HepG2 (cell line): Measurements from ENCODE around the gene STRN3. TPM values are rescaled to one million over a fixed set of nuclear protein-coding genes. Genes with fewer than 3 reads are reported as not detected.
A peak's percentile ranks its signal among the peaks of the same experiment; 100 is the strongest.
"Not testable (repeated sequence)": the region's sequence is repeated elsewhere in the genome, so short reads cannot be mapped to it uniquely, and the experiment has no call there.

ENCODE experiments used
- BORCS8-MEF2B ChIP-seq: sonication (generic); formaldehyde crosslinking; IDR thresholded peaks from 2 replicates; pipeline ENCODE4 v1.8.0; 2022; ENCODE audit warnings: mild to moderate bottlenecking, missing genetic modification reagents
- CCDC6 ChIP-seq: sonication (generic); formaldehyde crosslinking; IDR thresholded peaks from 2 replicates; pipeline ENCODE4 v1.8.1; 2022; ENCODE audit warnings: mild to moderate bottlenecking, missing genetic modification reagents, moderate library complexity
- ELF3 ChIP-seq: IDR thresholded peaks from 2 replicates; pipeline ENCODE4 v1.6.1; 2016; ENCODE audit warnings: missing genetic modification reagents, missing compliant biosample characterization
- ERF ChIP-seq: IDR thresholded peaks from 2 replicates; pipeline ENCODE4 v1.6.1; 2018; ENCODE audit warnings: missing biosample characterization, missing genetic modification reagents
- GFI1 ChIP-seq: sonication (generic); formaldehyde crosslinking; IDR thresholded peaks from 2 replicates; pipeline ENCODE4 v1.5.0; 2020; ENCODE audit warnings: missing genetic modification reagents, mild to moderate bottlenecking, borderline replicate concordance
- NR2F6 ChIP-seq, 2 experiments: IDR thresholded peaks; 2 replicates each; pipeline ENCODE4 v1.6.1; 2016; ENCODE audit warnings: antibody characterized with exemption in 1 of 2, mild to moderate bottlenecking in 1 of 2
- TBX2 ChIP-seq: sonication (generic); formaldehyde crosslinking; IDR thresholded peaks from 2 replicates; pipeline ENCODE4 v1.5.0; 2020; ENCODE audit warnings: missing genetic modification reagents, mild to moderate bottlenecking, borderline replicate concordance
- ZFY ChIP-seq: sonication (generic); formaldehyde crosslinking; IDR thresholded peaks from 2 replicates; pipeline ENCODE4 v1.4.0; 2020; ENCODE audit warnings: missing genetic modification reagents
- ZNF224 ChIP-seq: sonication (generic); formaldehyde crosslinking; IDR thresholded peaks from 2 replicates; pipeline ENCODE4 v1.5.0; 2020; ENCODE audit warnings: mild to moderate bottlenecking, missing genetic modification reagents
- ZNF350 ChIP-seq: sonication (generic); formaldehyde crosslinking; IDR thresholded peaks from 2 replicates; pipeline ENCODE4 v1.4.0; 2020; ENCODE audit warnings: mild to moderate bottlenecking, low read depth, missing genetic modification reagents, borderline replicate concordance
- ZNF460 ChIP-seq: sonication (generic); formaldehyde crosslinking; IDR thresholded peaks from 2 replicates; pipeline ENCODE4 v1.5.1; 2020; ENCODE audit warnings: missing genetic modification reagents, mild to moderate bottlenecking, borderline replicate concordance
- ZNF598 ChIP-seq: sonication (generic); formaldehyde crosslinking; IDR thresholded peaks from 2 replicates; pipeline ENCODE4 v1.5.1; 2020; ENCODE audit warnings: mild to moderate bottlenecking, missing genetic modification reagents, borderline replicate concordance
- ZNF788 ChIP-seq: sonication (generic); formaldehyde crosslinking; IDR thresholded peaks from 2 replicates; pipeline ENCODE4 v1.5.0; 2020; ENCODE audit warnings: mild to moderate bottlenecking, missing genetic modification reagents, borderline replicate concordance
- polyA plus RNA-seq, 8 experiments: library from polyadenylated mRNA; depleted of rRNA in 3 of 8; stranded (reverse) in 7 of 8; unstranded in 1 of 8; fragments of >200 nt; fragmentation: Illumina TruSeq in 4 of 8; extraction: Trizol in 4 of 8; gene quantifications; 2 replicates each; pipeline versions ENCODE4 v1.2.1 to v1.2.3, GENCODE V29; 2011 to 2016; ENCODE audit warnings: low read depth in 4 of 8, missing spikeins in 1 of 8, mixed read lengths in 1 of 8; ENCODE audit not compliant: insufficient read depth in 1 of 8
- total RNA-seq, 5 experiments: library from RNA; depleted of rRNA; stranded (reverse); fragments of >200 nt; fragmentation: Illumina TruSeq; extraction: Trizol; gene quantifications; 2 replicates each; pipeline ENCODE4 v1.2.3, GENCODE V29; 2016; ENCODE audit warnings: low read depth in 1 of 5
- TF ChIP-seq, protein P1 (sequence below): sonication (generic); formaldehyde crosslinking; IDR thresholded peaks from 2 replicates; pipeline ENCODE4 v1.8.1; 2023; ENCODE audit warnings: mild to moderate bottlenecking, missing genetic modification reagents
- TF ChIP-seq, protein P2 (sequence below): sonication (generic); formaldehyde crosslinking; IDR thresholded peaks from 2 replicates; pipeline ENCODE4 v1.5.1; 2020; ENCODE audit warnings: mild to moderate bottlenecking, missing genetic modification reagents, moderate library complexity
- TF ChIP-seq, protein P3 (sequence below): sonication (generic); formaldehyde crosslinking; IDR thresholded peaks from 2 replicates; pipeline ENCODE4 v1.4.0; 2020; ENCODE audit warnings: missing genetic modification reagents, mild to moderate bottlenecking, borderline replicate concordance
- TF ChIP-seq, protein P4 (sequence below): IDR thresholded peaks from 2 replicates; pipeline ENCODE4 v1.6.1; 2016; ENCODE audit warnings: low read depth
- TF ChIP-seq, protein P5 (sequence below): sonication (generic); formaldehyde crosslinking; IDR thresholded peaks from 2 replicates; pipeline ENCODE4 v1.4.0; 2020; ENCODE audit warnings: mild to moderate bottlenecking, missing genetic modification reagents
- TF ChIP-seq, protein P6 (sequence below), 2 experiments: sonication (generic) in 1 of 2; formaldehyde crosslinking in 1 of 2; IDR thresholded peaks; 2 replicates each; pipeline versions ENCODE4 v1.4.0 to v1.6.1; 2018 to 2020; ENCODE audit warnings: missing genetic modification reagents in 2 of 2, borderline replicate concordance in 1 of 2, low read depth in 1 of 2, mild to moderate bottlenecking in 1 of 2, missing biosample characterization in 1 of 2

Gene STRN3
- total and polyA plus RNA-seq, 2 of the 13 experiments (the other 11 are each of a cell fraction or from before 2014, with no cell fraction given): 49.4 to 123 TPM

DNA sequence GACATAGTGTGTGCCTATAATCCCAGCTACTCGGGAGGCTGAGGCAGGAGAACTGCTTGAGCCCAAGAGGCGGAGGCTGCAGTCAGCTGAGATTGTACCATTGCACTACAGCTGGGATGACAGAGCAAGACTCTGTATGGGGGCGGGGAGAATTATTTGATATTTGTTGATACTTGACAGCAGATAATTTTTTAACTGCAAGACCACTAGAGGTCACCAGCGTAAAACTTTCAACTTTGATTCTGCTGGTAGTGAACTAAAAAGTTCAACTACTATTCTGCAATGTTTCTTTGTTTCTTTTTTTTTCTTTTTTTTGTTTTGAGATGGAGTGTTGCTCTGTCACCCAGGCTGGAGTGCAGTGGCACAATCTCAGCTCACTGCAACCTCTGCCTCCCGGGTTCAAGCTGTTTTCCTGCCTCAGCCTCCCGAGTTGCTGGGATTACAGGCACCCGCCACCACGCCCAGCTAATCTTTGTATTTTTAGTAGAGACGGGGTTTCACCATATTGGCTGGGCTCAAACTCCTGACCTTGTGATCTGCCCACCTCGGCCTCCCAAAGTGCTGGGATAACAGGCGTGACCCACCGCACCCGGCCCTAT lies 46.0 kb downstream of the STRN3 start (continued):
- TF ChIP-seq, protein P1, sequence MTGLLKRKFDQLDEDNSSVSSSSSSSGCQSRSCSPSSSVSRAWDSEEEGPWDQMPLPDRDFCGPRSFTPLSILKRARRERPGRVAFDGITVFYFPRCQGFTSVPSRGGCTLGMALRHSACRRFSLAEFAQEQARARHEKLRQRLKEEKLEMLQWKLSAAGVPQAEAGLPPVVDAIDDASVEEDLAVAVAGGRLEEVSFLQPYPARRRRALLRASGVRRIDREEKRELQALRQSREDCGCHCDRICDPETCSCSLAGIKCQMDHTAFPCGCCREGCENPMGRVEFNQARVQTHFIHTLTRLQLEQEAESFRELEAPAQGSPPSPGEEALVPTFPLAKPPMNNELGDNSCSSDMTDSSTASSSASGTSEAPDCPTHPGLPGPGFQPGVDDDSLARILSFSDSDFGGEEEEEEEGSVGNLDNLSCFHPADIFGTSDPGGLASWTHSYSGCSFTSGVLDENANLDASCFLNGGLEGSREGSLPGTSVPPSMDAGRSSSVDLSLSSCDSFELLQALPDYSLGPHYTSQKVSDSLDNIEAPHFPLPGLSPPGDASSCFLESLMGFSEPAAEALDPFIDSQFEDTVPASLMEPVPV (CRISPR knock-in tag): peak; percentile 55; the same call in 1 of the 2 replicates
- TF ChIP-seq NR2F6 (IDR thresholded peaks at IDR 0.05): not testable (repeated sequence)
- TF ChIP-seq NR2F6 (CRISPR knock-in tag; IDR thresholded peaks at IDR 0.05) (peak; percentile 13; the same call in 1 of the 2 replicates), ERF (CRISPR knock-in tag) (peak; percentile 49; the same call in 1 of the 2 replicates), ZFY (CRISPR knock-in tag) (0 out of 2 replicates have a peak, but pooled peaks have one; percentile 1), ZNF460 (CRISPR knock-in tag) (peak; percentile 93), ZNF350 (CRISPR knock-in tag) (peak; percentile 54; the same call in 1 of the 2 replicates), ZNF788 (CRISPR knock-in tag) (peak; percentile 69; the same call in 1 of the 2 replicates), ELF3 (peak; percentile 31; the same call in 1 of the 2 replicates), ZNF224 (CRISPR knock-in tag) (peak; percentile 47; the same call in 1 of the 2 replicates), TBX2 (peak; percentile 66; the same call in 1 of the 2 replicates), ZNF598 (CRISPR knock-in tag) (peak; percentile 91; the same call in 1 of the 2 replicates), CCDC6 (CRISPR knock-in tag) (peak; percentile 34; the same call in 1 of the 2 replicates), GFI1 (CRISPR knock-in tag) (peak; percentile 66; the same call in 1 of the 2 replicates), BORCS8-MEF2B (CRISPR knock-in tag) (0 out of 2 replicates have a peak, but pooled peaks have one; percentile 36)
- TF ChIP-seq, protein P2, sequence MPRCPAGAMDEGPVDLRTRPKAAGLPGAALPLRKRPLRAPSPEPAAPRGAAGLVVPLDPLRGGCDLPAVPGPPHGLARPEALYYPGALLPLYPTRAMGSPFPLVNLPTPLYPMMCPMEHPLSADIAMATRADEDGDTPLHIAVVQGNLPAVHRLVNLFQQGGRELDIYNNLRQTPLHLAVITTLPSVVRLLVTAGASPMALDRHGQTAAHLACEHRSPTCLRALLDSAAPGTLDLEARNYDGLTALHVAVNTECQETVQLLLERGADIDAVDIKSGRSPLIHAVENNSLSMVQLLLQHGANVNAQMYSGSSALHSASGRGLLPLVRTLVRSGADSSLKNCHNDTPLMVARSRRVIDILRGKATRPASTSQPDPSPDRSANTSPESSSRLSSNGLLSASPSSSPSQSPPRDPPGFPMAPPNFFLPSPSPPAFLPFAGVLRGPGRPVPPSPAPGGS (CRISPR knock-in tag): 0 out of 2 replicates have a peak, but pooled peaks have one; percentile 38
- TF ChIP-seq, protein P3, sequence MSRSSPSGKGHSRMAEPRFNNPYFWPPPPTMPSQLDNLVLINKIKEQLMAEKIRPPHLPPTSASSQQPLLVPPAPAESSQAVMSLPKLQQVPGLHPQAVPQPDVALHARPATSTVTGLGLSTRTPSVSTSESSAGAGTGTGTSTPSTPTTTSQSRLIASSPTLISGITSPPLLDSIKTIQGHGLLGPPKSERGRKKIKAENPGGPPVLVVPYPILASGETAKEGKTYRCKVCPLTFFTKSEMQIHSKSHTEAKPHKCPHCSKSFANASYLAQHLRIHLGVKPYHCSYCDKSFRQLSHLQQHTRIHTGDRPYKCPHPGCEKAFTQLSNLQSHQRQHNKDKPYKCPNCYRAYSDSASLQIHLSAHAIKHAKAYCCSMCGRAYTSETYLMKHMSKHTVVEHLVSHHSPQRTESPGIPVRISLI (CRISPR knock-in tag): peak; percentile 74; the same call in 1 of the 2 replicates
- TF ChIP-seq, protein P4, sequence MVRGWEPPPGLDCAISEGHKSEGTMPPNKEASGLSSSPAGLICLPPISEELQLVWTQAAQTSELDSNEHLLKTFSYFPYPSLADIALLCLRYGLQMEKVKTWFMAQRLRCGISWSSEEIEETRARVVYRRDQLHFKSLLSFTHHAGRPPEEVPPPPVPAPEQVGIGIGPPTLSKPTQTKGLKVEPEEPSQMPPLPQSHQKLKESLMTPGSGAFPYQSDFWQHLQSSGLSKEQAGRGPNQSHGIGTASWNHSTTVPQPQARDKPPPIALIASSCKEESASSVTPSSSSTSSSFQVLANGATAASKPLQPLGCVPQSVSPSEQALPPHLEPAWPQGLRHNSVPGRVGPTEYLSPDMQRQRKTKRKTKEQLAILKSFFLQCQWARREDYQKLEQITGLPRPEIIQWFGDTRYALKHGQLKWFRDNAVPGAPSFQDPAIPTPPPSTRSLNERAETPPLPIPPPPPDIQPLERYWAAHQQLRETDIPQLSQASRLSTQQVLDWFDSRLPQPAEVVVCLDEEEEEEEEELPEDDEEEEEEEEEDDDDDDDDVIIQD (CRISPR knock-in tag): 0 out of 2 replicates have a peak, but pooled peaks have one; percentile 34
- TF ChIP-seq, protein P5, sequence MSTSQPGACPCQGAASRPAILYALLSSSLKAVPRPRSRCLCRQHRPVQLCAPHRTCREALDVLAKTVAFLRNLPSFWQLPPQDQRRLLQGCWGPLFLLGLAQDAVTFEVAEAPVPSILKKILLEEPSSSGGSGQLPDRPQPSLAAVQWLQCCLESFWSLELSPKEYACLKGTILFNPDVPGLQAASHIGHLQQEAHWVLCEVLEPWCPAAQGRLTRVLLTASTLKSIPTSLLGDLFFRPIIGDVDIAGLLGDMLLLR (CRISPR knock-in tag): 0 out of 2 replicates have a peak, but pooled peaks have one; percentile 15
- TF ChIP-seq, protein P6, sequence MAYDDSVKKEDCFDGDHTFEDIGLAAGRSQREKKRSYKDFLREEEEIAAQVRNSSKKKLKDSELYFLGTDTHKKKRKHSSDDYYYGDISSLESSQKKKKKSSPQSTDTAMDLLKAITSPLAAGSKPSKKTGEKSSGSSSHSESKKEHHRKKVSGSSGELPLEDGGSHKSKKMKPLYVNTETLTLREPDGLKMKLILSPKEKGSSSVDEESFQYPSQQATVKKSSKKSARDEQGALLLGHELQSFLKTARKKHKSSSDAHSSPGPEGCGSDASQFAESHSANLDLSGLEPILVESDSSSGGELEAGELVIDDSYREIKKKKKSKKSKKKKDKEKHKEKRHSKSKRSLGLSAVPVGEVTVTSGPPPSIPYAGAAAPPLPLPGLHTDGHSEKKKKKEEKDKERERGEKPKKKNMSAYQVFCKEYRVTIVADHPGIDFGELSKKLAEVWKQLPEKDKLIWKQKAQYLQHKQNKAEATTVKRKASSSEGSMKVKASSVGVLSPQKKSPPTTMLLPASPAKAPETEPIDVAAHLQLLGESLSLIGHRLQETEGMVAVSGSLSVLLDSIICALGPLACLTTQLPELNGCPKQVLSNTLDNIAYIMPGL (CRISPR knock-in tag; IDR thresholded peaks at IDR 0.05; ENCODE audit: borderline replicate concordance in 1 of 2, low read depth in 1 of 2): peak in 1 of 2 experiments; percentile 58; a peak in 2 of 4 replicates
